Endometrial microvascular endothelial cells (primary cell): ENCODE data around the gene PRR29. TPM values are rescaled to one million over a fixed set of nuclear protein-coding genes. Genes with fewer than 3 reads are reported as not detected.
"Not testable (repeated sequence)": the region's sequence is repeated elsewhere in the genome, so short reads cannot be mapped to it uniquely, and the experiment has no call there.

Experiments
- in situ Hi-C: cut with HindIII; loops from 2 replicates; pipeline ENCODE4 v1.10.0; 2017; ENCODE audit warnings: low sequenced_read_pairs, low pct_unique_long_range_greater_than_20kb; ENCODE audit errors: inconsistent ontology term
- total RNA-seq: library from RNA; depleted of rRNA; stranded (reverse); fragments of >200 nt; gene quantifications from one replicate; pipeline ENCODE4 v1.2.3, GENCODE V29; 2015; ENCODE audit errors: inconsistent ontology term

Gene PRR29
- total RNA-seq, 1 donor from 2014 or later: not detected

GRCh38 chr17:63973247-63973646 is 24.9 kb upstream of the PRR29 start:
- in situ Hi-C loops: no loop called here

- in situ Hi-C loops: no loop called here
Measured at GRCh38 chr17:63973930-63974593, 24.1 kb upstream of the PRR29 start.

GRCh38 chr17:63974594-63975192 is 23.5 kb upstream of the PRR29 start:
- in situ Hi-C loops: no loop called here

- in situ Hi-C loops: no loop called here
Measured at GRCh38 chr17:63975541-63976092, 22.5 kb upstream of the PRR29 start.

- in situ Hi-C loops: no loop called here
Measured at GRCh38 chr17:63976702-63977101, 21.4 kb upstream of the PRR29 start.

- in situ Hi-C loops: no loop called here
Measured at GRCh38 chr17:63978272-63979200, 19.6 kb upstream of the PRR29 start.

- in situ Hi-C loops: not testable (repeated sequence)
Measured at GRCh38 chr17:63982641-63983040, 15.5 kb upstream of the PRR29 start.

GRCh38 chr17:63983320-63983719 is 14.8 kb upstream of the PRR29 start:
- in situ Hi-C loops: no loop called here

GRCh38 chr17:63984236-63984635 is 13.9 kb upstream of the PRR29 start:
- in situ Hi-C loops: no loop called here

GRCh38 chr17:63984651-63985386 is 13.3 kb upstream of the PRR29 start:
- in situ Hi-C loops: no loop called here

GRCh38 chr17:63985387-63986140 is 12.6 kb upstream of the PRR29 start:
- in situ Hi-C loops: no loop called here

GRCh38 chr17:63986821-63987220 is 11.3 kb upstream of the PRR29 start:
- in situ Hi-C loops: no loop called here

- in situ Hi-C loops: no loop called here
Measured at GRCh38 chr17:63987221-63988126, 10.7 kb upstream of the PRR29 start.

GRCh38 chr17:63988127-63988478 is 10.0 kb upstream of the PRR29 start:
- in situ Hi-C loops: no loop called here

GRCh38 chr17:63988741-63989621 is 9.2 kb upstream of the PRR29 start:
- in situ Hi-C loops: no loop called here

GRCh38 chr17:63989622-63990345 is 8.4 kb upstream of the PRR29 start:
- in situ Hi-C loops: no loop called here
